ENCODE data around the gene AUTS2.

- TF ChIP-seq GATA2 (IDR thresholded peaks at IDR 0.05; ENCODE audit: low read depth, low read length) = no peak
- no peak for TF ChIP-seq GATA3 (IDR thresholded peaks at IDR 0.05; ENCODE audit: low read depth, low read length)
Measured at GRCh38 chr7:70795948-70796347, 1197.7 kb downstream of the AUTS2 start.
